SK-N-SH treated with all-trans-retinoic acid at 6 μM for 48 hours (cell line): ENCODE results near the gene FBXL17.

ENCODE experiments used
- ATAC-seq: fragments of 200-7000 bp; cut with Tn5 transposase; 3 replicates; pipeline ENCODE4 v1.9.1; 2020; ENCODE audit warnings: mild to moderate bottlenecking, moderate library complexity
- ARNTL ChIP-seq: fragments of 450-650 bp; formaldehyde crosslinking; IDR thresholded peaks from 2 replicates; pipeline ENCODE4 v1.5.0; 2020; ENCODE audit warnings: low read depth, mild to moderate bottlenecking, moderate library complexity, borderline replicate concordance
- BACH2 ChIP-seq: fragments of 250-450 bp; sonication (Bioruptor Pico); IDR thresholded peaks from 2 replicates; pipeline ENCODE4 v1.9.0; 2021; ENCODE audit warnings: mild to moderate bottlenecking, borderline replicate concordance
- CREB5 ChIP-seq: fragments of 250-450 bp; sonication (Bioruptor Pico); IDR thresholded peaks from 2 replicates; pipeline ENCODE4 v1.5.1; 2020; ENCODE audit warnings: low read depth, mild to moderate bottlenecking, moderate library complexity
- CSDC2 ChIP-seq: fragments of 250-450 bp; sonication (Bioruptor Pico); IDR thresholded peaks from 2 replicates; pipeline ENCODE4 v1.5.0; 2020; ENCODE audit warnings: mild to moderate bottlenecking, moderate library complexity
- ESRRG ChIP-seq: fragments of 250-450 bp; sonication (Bioruptor Pico); IDR thresholded peaks from 2 replicates; pipeline ENCODE4 v1.6.1; 2021; ENCODE audit warnings: mild to moderate bottlenecking
- GLIS3 ChIP-seq: fragments of 250-450 bp; sonication (Bioruptor Pico); IDR thresholded peaks from 2 replicates; pipeline ENCODE4 v1.5.0; 2020; ENCODE audit warnings: mild to moderate bottlenecking, moderate library complexity
- ISL1 ChIP-seq: fragments of 250-450 bp; sonication (Bioruptor Pico); IDR thresholded peaks from 2 replicates; pipeline ENCODE4 v2.1.2; 2022; ENCODE audit warnings: mild to moderate bottlenecking, moderate library complexity
- OSR1 ChIP-seq: fragments of 250-450 bp; sonication (Bioruptor Pico); IDR thresholded peaks from 2 replicates; pipeline ENCODE4 v1.8.0; 2022; ENCODE audit warnings: moderate library complexity, mild to moderate bottlenecking, inconsistent platforms
- PATZ1 ChIP-seq: fragments of 250-450 bp; sonication (Bioruptor Pico); IDR thresholded peaks from 2 replicates; pipeline ENCODE4 v1.8.0; 2020; ENCODE audit warnings: mild to moderate bottlenecking, moderate library complexity, borderline replicate concordance
- POU6F1 ChIP-seq: fragments of 250-450 bp; sonication (Bioruptor Pico); IDR thresholded peaks from 2 replicates; pipeline ENCODE4 v1.8.0; 2021; ENCODE audit warnings: low read depth, mild to moderate bottlenecking, moderate library complexity, borderline replicate concordance
- PPARA ChIP-seq: fragments of 250-450 bp; sonication (Bioruptor Pico); IDR thresholded peaks from 2 replicates; pipeline ENCODE4 v1.5.0; 2020; ENCODE audit warnings: mild to moderate bottlenecking, borderline replicate concordance
- RARB ChIP-seq: fragments of 250-450 bp; sonication (Bioruptor Pico); IDR thresholded peaks from 2 replicates; pipeline ENCODE4 v1.8.0; 2021; ENCODE audit warnings: mild to moderate bottlenecking, moderate library complexity
- SNAI2 ChIP-seq: fragments of 250-450 bp; sonication (Bioruptor Pico); IDR thresholded peaks from 2 replicates; pipeline ENCODE4 v1.5.0; 2020; ENCODE audit warnings: mild to moderate bottlenecking, moderate library complexity
- TCF4 ChIP-seq: fragments of 250-450 bp; sonication (Bioruptor Pico); IDR thresholded peaks from 2 replicates; pipeline ENCODE4 v1.8.0; 2021; ENCODE audit warnings: mild to moderate bottlenecking, moderate library complexity, borderline replicate concordance
- TOX ChIP-seq: fragments of 250-450 bp; sonication (Bioruptor Pico); IDR thresholded peaks from 2 replicates; pipeline ENCODE4 v1.8.0; 2021; ENCODE audit warnings: mild to moderate bottlenecking, moderate library complexity, borderline replicate concordance
- TSHZ2 ChIP-seq: fragments of 250-450 bp; sonication (Bioruptor Pico); IDR thresholded peaks from 2 replicates; pipeline ENCODE4 v1.5.0; 2020; ENCODE audit warnings: mild to moderate bottlenecking, moderate library complexity
- ZC3H10 ChIP-seq: fragments of 250-450 bp; sonication (Bioruptor Pico); IDR thresholded peaks from 2 replicates; pipeline ENCODE4 v1.5.1; 2021; ENCODE audit warnings: mild to moderate bottlenecking, moderate library complexity
- ZFP3 ChIP-seq: fragments of 250-450 bp; sonication (Bioruptor Pico); IDR thresholded peaks from 2 replicates; pipeline ENCODE4 v1.5.0; 2020; ENCODE audit warnings: mild to moderate bottlenecking, moderate library complexity
- ZFP30 ChIP-seq: fragments of 450-650 bp; formaldehyde crosslinking; IDR thresholded peaks from 2 replicates; pipeline ENCODE4 v1.5.0; 2022; ENCODE audit warnings: mild to moderate bottlenecking, moderate library complexity
- ZNF565 ChIP-seq: fragments of 450-650 bp; formaldehyde crosslinking; conservative IDR thresholded peaks from 2 replicates; pipeline ENCODE4 v1.5.0; 2020; ENCODE audit warnings: low read depth, mild to moderate bottlenecking, moderate library complexity
- ZNF70 ChIP-seq: fragments of 450-650 bp; formaldehyde crosslinking; IDR thresholded peaks from 2 replicates; pipeline ENCODE4 v1.5.0; 2020; ENCODE audit warnings: mild to moderate bottlenecking, moderate library complexity
- ZNF8 ChIP-seq: fragments of 450-650 bp; formaldehyde crosslinking; IDR thresholded peaks from 2 replicates; pipeline ENCODE4 v1.5.0; 2020; ENCODE audit warnings: mild to moderate bottlenecking, moderate library complexity

FBXL17 gene

GRCh38 chr5:107957051-107957450 lies 424.8 kb downstream of the FBXL17 start:
- ATAC-seq: no peak
- TF ChIP-seq OSR1: no peak
- TF ChIP-seq ZNF70 (CRISPR knock-in tag): no peak
- no peak for TF ChIP-seq TSHZ2 (CRISPR knock-in tag)
- TF ChIP-seq POU6F1 (CRISPR knock-in tag): no peak
- no peak for TF ChIP-seq ZNF8 (CRISPR knock-in tag)
- no peak for TF ChIP-seq SNAI2 (CRISPR knock-in tag)
- TF ChIP-seq CSDC2: no peak
- no peak for TF ChIP-seq ISL1 (CRISPR knock-in tag)
- TF ChIP-seq ARNTL (CRISPR knock-in tag): no peak
- no peak for TF ChIP-seq CREB5 (CRISPR knock-in tag)
- TF ChIP-seq GLIS3 (CRISPR knock-in tag): no peak
- no peak for TF ChIP-seq PPARA
- TF ChIP-seq ZFP3 (CRISPR knock-in tag): no peak
- no peak for TF ChIP-seq PATZ1 (CRISPR knock-in tag)
- no peak for TF ChIP-seq ESRRG (CRISPR knock-in tag)
- TF ChIP-seq ZFP30 (CRISPR knock-in tag): no peak
- no peak for TF ChIP-seq TOX (CRISPR knock-in tag)
- no peak for TF ChIP-seq RARB
- no peak for TF ChIP-seq ZNF565
- TF ChIP-seq TCF4: no peak

GRCh38 chr5:107955321-107955720 lies 426.6 kb downstream of the FBXL17 start:
- TF ChIP-seq ZNF70 (CRISPR knock-in tag) (no peak), CREB5 (CRISPR knock-in tag) (no peak), OSR1 (no peak), PATZ1 (CRISPR knock-in tag) (no peak), ZFP30 (CRISPR knock-in tag) (no peak), POU6F1 (CRISPR knock-in tag) (no peak), BACH2 (no peak), ISL1 (CRISPR knock-in tag) (no peak), TOX (CRISPR knock-in tag) (no peak), ZFP3 (CRISPR knock-in tag) (no peak), CSDC2 (no peak), GLIS3 (CRISPR knock-in tag) (no peak), SNAI2 (CRISPR knock-in tag) (no peak), ZC3H10 (CRISPR knock-in tag) (no peak)
- ATAC-seq: no peak
